SKM-1 treated with dmso at 0.1 percent for 144 hours (cell line): ENCODE data around the gene ZNF484.
"Not testable (repeated sequence)": the region's sequence is repeated elsewhere in the genome, so short reads cannot be mapped to it uniquely, and the experiment has no call there.

Experiments used
- DNase-seq: peaks from one replicate; lab custom pipeline; 2025; ENCODE audit not compliant: unreplicated experiment; lab: John Stamatoyannopoulos, UW

Gene ZNF484

GRCh38 chr9:92877531-92878430, at the start of gene ZNF484:
TSS of gene ZNF484 (minus strand) at chr9:92878038. CDS start at chr9:92875029, 3,009 bp downstream.
- DNase-seq = peak; percentile 73

- DNase-seq = no peak
Measured at GRCh38 chr9:92920437-92920836, 42.6 kb upstream of the ZNF484 start.

- DNase-seq = peak; percentile 63
Measured at GRCh38 chr9:92917176-92917800, 39.5 kb upstream of the ZNF484 start.

GRCh38 chr9:92911511-92912475, 34.0 kb upstream of the ZNF484 start:
- DNase-seq = no peak

- DNase-seq = not testable (repeated sequence)
Measured at GRCh38 chr9:92905137-92905536, 27.3 kb upstream of the ZNF484 start.

- DNase-seq = no peak
Measured at GRCh38 chr9:92897323-92897722, 19.5 kb upstream of the ZNF484 start.

- no peak for DNase-seq
Measured at GRCh38 chr9:92895812-92896436, 18.1 kb upstream of the ZNF484 start.

- no peak for DNase-seq
Measured at GRCh38 chr9:92894711-92895362, 17.0 kb upstream of the ZNF484 start.

- not testable (repeated sequence) for DNase-seq
Measured at GRCh38 chr9:92893916-92894610, 16.2 kb upstream of the ZNF484 start.

- DNase-seq = not testable (repeated sequence)
Measured at GRCh38 chr9:92892276-92892675, 14.4 kb upstream of the ZNF484 start.

GRCh38 chr9:92890761-92891160, 12.9 kb upstream of the ZNF484 start:
- DNase-seq = no peak

GRCh38 chr9:92887880-92888338, 10.1 kb upstream of the ZNF484 start:
- no peak for DNase-seq

GRCh38 chr9:92886846-92887610, 9.2 kb upstream of the ZNF484 start:
- peak; percentile 1 for DNase-seq

GRCh38 chr9:92883666-92884405, 6.0 kb upstream of the ZNF484 start:
- DNase-seq = not testable (repeated sequence)

GRCh38 chr9:92882276-92882675, 4.4 kb upstream of the ZNF484 start:
- no peak for DNase-seq

- DNase-seq = no peak
Measured at GRCh38 chr9:92875373-92875772, 2.5 kb downstream of the ZNF484 start.

GRCh38 chr9:92870289-92870688, 7.5 kb downstream of the ZNF484 start:
- no peak for DNase-seq

GRCh38 chr9:92866600-92866999, 11.2 kb downstream of the ZNF484 start:
- DNase-seq = not testable (repeated sequence)
